Gastrocnemius medialis (tissue), 4 donors: Measurements from ENCODE around the gene GADD45G. TPM values are rescaled to one million over a fixed set of nuclear protein-coding genes. Genes with fewer than 3 reads are reported as not detected.
A peak's percentile ranks its signal among the peaks of the same experiment; 100 is the strongest.

Source experiments
- ATAC-seq, 2 donors: fragments of 150-250 bp; one replicate each; pipeline ENCODE4 v1.9.1; 2016
- DNase-seq, 2 donors: peaks; one replicate each; pipeline ENCODE4 v3.0.0-alpha.2; 2019
- H3K27ac ChIP-seq, 4 donors: fragments of 200-600 bp; sonication (generic); 1 replicate in 1 of 4; 2 replicates in 3 of 4; pipeline ENCODE4 v1.5.1; 2016 to 2018; ENCODE audit warnings: mild to moderate bottlenecking in 2 of 4, moderate library complexity in 1 of 4
- H3K27me3 ChIP-seq, 3 donors: fragments of 200-600 bp; sonication (generic) in 2 of 3; 1 replicate in 1 of 3; 2 replicates in 2 of 3; pipeline versions ENCODE4 v1.5.1 to v1.6.0; 2016 to 2019; ENCODE audit warnings: mild to moderate bottlenecking in 1 of 3, moderate library complexity in 1 of 3
- H3K36me3 ChIP-seq, 2 donors: fragments of 200-600 bp; sonication (generic) in 1 of 2; one replicate each; pipeline ENCODE4 v1.5.1; 2017 to 2018
- H3K4me1 ChIP-seq, 2 donors: fragments of 200-600 bp; sonication (generic) in 1 of 2; one replicate each; pipeline ENCODE4 v1.5.1; 2016 to 2017; ENCODE audit warnings: mild to moderate bottlenecking in 2 of 2
- H3K4me3 ChIP-seq, 4 donors: fragments of 200-600 bp; sonication (generic) in 3 of 4; 1 replicate in 1 of 4; 2 replicates in 3 of 4; pipeline ENCODE4 v1.5.1; 2016 to 2019; ENCODE audit warnings: mild to moderate bottlenecking in 2 of 4
- H3K9me3 ChIP-seq, 3 donors: fragments of 200-600 bp; sonication (generic) in 2 of 3; 1 replicate in 1 of 3; 2 replicates in 2 of 3; pipeline ENCODE4 v1.5.1; 2016 to 2019
- POLR2A ChIP-seq, 2 donors: fragments of 450-650 bp; IDR thresholded peaks; one replicate each; pipeline ENCODE4 v1.6.1; 2017; ENCODE audit warnings: antibody characterized with exemption in 2 of 2, mild to moderate bottlenecking in 2 of 2, moderate library complexity in 2 of 2
- in situ Hi-C, 4 donors: fragments of 200-750 bp; cut with MboI; loops; one replicate each; pipeline versions ENCODE4 v1.15.0 to v1.8.0; 2017; ENCODE audit warnings: low sequenced_read_pairs in 4 of 4
- intact Hi-C: fragments of 100-400 bp; cut with DNase I; formaldehyde crosslinking; loops from one replicate; pipeline ENCODE4 v1.15.1; 2023; ENCODE audit warnings: low total_unique reads
- total RNA-seq, 4 donors: library from RNA; depleted of rRNA; stranded (reverse); fragments of >200 nt; gene quantifications; one replicate each; pipeline versions ENCODE4 v1.1.0 to v1.2.3, GENCODE V29; 2016
- TF ChIP-seq, protein P1 (sequence below), 5 experiments: fragments of 450-650 bp in 3 of 5; fragments of 200-600 bp in 2 of 5; sonication (generic) in 2 of 5; IDR thresholded peaks in 4 of 5; conservative IDR thresholded peaks in 1 of 5; 1 replicate in 4 of 5; 2 replicates in 1 of 5; pipeline ENCODE4 v1.5.1; 2016 to 2019; ENCODE audit warnings: antibody characterized with exemption in 5 of 5, mild to moderate bottlenecking in 3 of 5, moderate library complexity in 3 of 5

GADD45G gene
- total RNA-seq, 4 donors from 2014 or later: 84.6 to 154 (median 117) TPM

DNA sequence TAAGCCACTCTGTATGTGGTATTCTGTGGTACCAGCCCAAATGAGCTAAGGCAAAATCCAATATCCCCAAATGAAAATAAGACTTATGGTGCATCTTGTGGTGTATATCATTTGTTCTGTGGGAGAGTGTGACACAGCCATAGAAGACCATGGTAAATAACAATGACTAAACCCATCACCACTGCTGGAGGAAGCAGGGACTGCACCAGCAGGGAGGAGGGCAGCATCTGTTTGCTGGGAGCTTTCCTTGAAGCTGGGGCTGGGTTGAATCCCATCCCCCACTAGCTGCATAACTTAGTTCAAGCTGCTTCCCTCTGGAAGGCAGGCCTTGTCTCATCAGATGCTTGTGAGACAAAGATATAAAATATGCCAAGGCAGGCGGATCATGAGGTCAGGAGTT is 14.2 kb downstream of the GADD45G start:
- TF ChIP-seq, protein P1, sequence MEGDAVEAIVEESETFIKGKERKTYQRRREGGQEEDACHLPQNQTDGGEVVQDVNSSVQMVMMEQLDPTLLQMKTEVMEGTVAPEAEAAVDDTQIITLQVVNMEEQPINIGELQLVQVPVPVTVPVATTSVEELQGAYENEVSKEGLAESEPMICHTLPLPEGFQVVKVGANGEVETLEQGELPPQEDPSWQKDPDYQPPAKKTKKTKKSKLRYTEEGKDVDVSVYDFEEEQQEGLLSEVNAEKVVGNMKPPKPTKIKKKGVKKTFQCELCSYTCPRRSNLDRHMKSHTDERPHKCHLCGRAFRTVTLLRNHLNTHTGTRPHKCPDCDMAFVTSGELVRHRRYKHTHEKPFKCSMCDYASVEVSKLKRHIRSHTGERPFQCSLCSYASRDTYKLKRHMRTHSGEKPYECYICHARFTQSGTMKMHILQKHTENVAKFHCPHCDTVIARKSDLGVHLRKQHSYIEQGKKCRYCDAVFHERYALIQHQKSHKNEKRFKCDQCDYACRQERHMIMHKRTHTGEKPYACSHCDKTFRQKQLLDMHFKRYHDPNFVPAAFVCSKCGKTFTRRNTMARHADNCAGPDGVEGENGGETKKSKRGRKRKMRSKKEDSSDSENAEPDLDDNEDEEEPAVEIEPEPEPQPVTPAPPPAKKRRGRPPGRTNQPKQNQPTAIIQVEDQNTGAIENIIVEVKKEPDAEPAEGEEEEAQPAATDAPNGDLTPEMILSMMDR (IDR thresholded peaks at IDR 0.05 in 4 of 5, conservative IDR thresholded peaks at IDR 0.05 in 1 of 5): no peak
- TF ChIP-seq POLR2A (IDR thresholded peaks at IDR 0.05): no peak
- H3K4me3 ChIP-seq: no peak overlapping the region
- no peaks in the 10 kb centered on the region for H3K27me3 ChIP-seq
- intact Hi-C loops (no loop called here), in situ Hi-C loops (loop anchor here (25.0 kb wide), 1 partner anchor 268 kb away; no protein-coding TSS in a partner anchor)
- no peak for ATAC-seq
- H3K27ac ChIP-seq: peak overlapping the region in 1 of 4 donors; percentile 94
- no peak for DNase-seq
- no peaks in the 10 kb centered on the region for H3K9me3 ChIP-seq
- no peaks in the 10 kb centered on the region for H3K36me3 ChIP-seq
- peaks cover 59 to 63% of the 10 kb centered on the region in 2 donors for H3K4me1 ChIP-seq

DNA sequence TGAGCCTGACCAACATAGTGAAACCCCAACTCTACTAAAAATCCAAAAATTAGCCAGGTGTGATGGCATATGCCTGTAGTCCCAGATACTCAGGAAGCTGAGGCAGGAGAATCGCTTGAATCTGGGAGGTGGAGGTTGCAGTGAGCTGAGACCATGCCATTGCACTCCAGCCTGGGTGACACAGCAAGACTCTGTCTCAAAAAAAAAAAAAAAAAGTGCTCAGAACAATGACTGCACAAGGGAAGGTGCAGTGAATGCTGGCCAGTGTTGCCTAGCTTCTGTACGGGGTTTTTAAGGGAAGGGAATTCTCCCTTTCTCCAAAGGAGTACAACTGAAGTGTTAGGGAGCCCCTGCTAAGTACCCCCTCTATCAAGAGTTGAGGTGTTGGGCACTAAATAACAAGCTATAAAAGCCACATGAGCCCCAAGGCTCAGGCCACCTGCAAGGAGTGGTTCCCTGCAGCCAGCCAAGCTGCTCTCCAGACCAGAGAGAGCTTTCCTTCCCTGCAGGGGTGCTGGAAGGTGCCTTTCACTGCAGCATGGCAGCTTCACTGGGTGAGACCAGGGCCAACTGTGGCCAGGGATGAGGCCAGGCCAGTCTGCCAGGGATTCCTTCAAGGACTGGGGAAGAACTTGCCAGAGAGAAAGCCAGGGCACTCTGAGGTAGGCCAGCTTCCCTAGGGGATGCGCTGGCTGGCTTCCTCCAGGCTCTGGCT is 14.8 kb downstream of the GADD45G start:
- Histone ChIP-seq H3K9me3 (no peaks in the 10 kb centered on the region), H3K4me3 (no peak overlapping the region), H3K27ac (peak overlapping the region; percentile 12 to 94 (median 32)), H3K27me3 (no peaks in the 10 kb centered on the region), H3K36me3 (no peaks in the 10 kb centered on the region), H3K4me1 (peaks cover 59 to 63% of the 10 kb centered on the region in 2 donors)
- DNase-seq (peak in 1 of 2 donors; percentile 49), ATAC-seq (no peak)
- TF ChIP-seq POLR2A (IDR thresholded peaks at IDR 0.05): no peak
- TF ChIP-seq, protein P1 (IDR thresholded peaks at IDR 0.05 in 4 of 5, conservative IDR thresholded peaks at IDR 0.05 in 1 of 5): no peak
- intact Hi-C loops: loop anchor here (5.0 kb wide), 1 partner anchor 258 kb away; no protein-coding TSS in a partner anchor
- in situ Hi-C loops: loop anchor here (25.0 kb wide), 1 partner anchor 268 kb away; no protein-coding TSS in a partner anchor

DNA sequence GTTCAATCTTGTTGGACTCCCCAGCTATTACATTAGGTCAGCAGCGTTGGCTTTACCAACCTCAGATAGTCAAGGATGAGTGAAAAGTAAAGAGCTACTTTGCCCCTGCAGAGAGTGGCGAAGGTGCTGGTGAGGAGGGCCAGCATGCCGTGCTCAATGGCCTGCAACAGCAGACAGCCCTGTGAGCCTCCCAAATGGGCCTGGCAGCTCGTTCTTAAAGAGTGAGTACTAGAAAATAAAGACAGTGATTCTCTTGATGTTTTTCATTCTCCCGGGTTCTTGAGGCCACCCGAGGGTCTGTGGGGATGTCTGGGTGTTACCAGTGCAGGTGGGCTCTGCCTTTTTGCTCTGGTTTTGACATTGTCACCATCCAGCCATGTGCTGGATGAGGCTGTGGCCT is 16.2 kb downstream of the GADD45G start:
- intact Hi-C loops: loop anchor here (5.0 kb wide), 1 partner anchor 256 kb away; no protein-coding TSS in a partner anchor
- in situ Hi-C loops: loop anchor here (25.0 kb wide), 1 partner anchor 266 kb away; no protein-coding TSS in a partner anchor
- Histone ChIP-seq H3K36me3 (no peaks in the 10 kb centered on the region), H3K27me3 (no peaks in the 10 kb centered on the region), H3K9me3 (no peaks in the 10 kb centered on the region), H3K4me1 (peaks cover 56 to 64% of the 10 kb centered on the region in 2 donors), H3K27ac (peak overlapping the region; percentile 88 to 94 (median 90)), H3K4me3 (no peak overlapping the region)
- ATAC-seq (no peak), DNase-seq (no peak)
- no peak for TF ChIP-seq POLR2A (IDR thresholded peaks at IDR 0.05)
- TF ChIP-seq, protein P1 (IDR thresholded peaks at IDR 0.05 in 4 of 5, conservative IDR thresholded peaks at IDR 0.05 in 1 of 5): no peak

DNA sequence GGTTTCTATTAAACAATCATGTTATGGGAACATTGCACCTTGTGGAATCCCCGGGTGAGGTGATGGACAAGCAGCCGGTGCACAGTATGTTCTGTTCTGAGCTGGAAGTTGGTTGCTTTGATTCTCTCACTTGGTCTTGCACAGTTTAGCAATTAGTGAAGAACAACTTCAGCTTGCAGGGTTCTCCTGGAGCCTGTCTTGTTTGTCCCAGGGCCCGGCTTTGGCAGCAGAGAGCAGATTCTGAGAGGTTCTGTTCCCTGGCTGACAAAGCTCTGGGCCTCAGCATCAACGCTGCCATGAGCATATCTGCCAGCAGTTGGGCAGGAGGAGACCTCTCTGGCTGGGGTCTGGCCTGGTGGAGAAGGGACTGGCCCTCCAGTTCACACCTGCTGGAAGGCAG is 16.9 kb downstream of the GADD45G start:
- no peaks in the 10 kb centered on the region for H3K27me3 ChIP-seq
- in situ Hi-C loops (loop anchor here (25.0 kb wide), 1 partner anchor 266 kb away; no protein-coding TSS in a partner anchor), intact Hi-C loops (loop anchor here (5.0 kb wide), 1 partner anchor 256 kb away; no protein-coding TSS in a partner anchor)
- H3K9me3 ChIP-seq: no peaks in the 10 kb centered on the region
- peak overlapping the region; percentile 88 to 94 (median 90) for H3K27ac ChIP-seq
- TF ChIP-seq, protein P1 (IDR thresholded peaks at IDR 0.05 in 4 of 5, conservative IDR thresholded peaks at IDR 0.05 in 1 of 5): peak in 3 of 5 experiments; percentile 22 to 31 (median 27)
- no peak for TF ChIP-seq POLR2A (IDR thresholded peaks at IDR 0.05)
- H3K4me1 ChIP-seq: peaks cover 56 to 64% of the 10 kb centered on the region in 2 donors
- no peaks in the 10 kb centered on the region for H3K36me3 ChIP-seq
- peak; percentile 78 to 83 for DNase-seq
- H3K4me3 ChIP-seq: no peak overlapping the region
- ATAC-seq: peak; percentile 33 to 67
